Fibroblast of skin of scalp (primary cell): ENCODE measurements around the gene POLR1H.

Experiments used
- DNase-seq: peaks from one replicate; pipeline ENCODE4 v3.0.0-alpha.2; 2013

POLR1H gene

DNA sequence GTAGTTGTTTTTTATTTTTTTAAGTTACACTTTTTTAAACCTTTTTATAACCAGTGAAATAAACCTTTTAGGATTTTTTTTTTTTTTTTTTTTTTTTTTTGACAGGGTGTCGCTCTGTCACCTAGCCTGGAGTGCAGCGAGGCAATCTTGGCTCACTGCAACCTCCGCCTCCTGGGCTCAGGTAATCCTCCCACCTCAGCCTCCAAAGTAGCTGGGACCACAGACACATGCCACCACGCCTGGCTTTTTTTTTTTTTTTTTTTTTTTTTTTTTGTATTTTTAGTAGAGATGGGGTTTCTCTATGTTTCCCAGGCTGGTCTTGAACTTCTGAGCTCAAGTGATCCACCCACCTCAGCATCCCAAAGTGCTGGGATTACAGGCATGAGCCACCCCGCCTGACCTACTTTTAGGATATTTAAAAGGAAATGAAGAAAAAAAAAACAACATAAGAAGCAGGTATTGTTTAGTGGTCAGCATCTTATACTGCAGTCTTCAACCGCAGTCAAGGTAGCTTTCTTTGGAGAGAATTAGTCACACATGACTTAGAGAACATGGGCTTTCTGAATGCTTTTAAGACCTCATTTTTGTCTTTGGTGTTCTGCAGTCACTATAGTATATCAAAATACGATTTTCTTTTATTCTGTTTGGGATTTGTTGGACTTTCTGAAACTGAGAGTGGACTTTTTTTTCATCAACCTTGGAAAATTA, 1.6 kb downstream of the POLR1H start:
- no peak for DNase-seq

DNA sequence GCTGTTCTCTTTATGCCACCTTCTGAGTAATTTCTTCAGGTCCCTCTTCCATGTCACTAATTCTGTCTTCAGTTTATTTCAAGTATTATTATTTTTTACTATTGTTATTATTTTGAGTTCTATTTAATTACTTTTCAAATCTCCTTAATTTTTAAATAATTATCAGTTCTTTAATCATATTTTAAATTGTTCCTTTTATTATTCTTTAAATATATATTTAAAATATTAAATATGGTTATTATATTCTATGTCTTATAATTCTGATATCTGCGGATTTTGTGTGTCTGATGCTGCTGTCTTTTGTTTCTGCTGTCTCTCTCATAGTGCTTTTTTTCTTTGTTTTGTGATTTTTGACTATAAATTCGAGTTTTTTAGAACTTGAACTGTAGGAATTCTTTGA, 2.2 kb downstream of the POLR1H start:
- no peak for DNase-seq

DNA sequence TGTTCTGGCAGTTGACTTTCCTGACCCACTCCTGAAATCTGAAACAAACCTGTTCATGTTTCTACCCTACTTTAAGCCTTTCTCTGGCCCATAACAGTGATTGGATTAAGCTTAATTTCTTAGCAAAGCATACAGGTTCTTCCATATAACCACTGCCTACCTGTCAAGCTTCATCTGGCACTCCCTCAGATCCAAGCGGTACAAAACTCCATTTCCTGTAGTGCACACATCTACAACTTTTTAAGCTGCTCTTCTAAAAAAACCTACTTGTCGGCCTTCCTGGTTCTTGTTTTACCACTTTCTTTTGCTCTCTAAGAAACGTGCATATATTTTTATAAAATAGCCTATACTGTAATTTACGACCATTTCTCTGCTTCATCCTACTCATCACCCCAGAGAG, 5.0 kb downstream of the POLR1H start:
- DNase-seq, result no peak

DNA sequence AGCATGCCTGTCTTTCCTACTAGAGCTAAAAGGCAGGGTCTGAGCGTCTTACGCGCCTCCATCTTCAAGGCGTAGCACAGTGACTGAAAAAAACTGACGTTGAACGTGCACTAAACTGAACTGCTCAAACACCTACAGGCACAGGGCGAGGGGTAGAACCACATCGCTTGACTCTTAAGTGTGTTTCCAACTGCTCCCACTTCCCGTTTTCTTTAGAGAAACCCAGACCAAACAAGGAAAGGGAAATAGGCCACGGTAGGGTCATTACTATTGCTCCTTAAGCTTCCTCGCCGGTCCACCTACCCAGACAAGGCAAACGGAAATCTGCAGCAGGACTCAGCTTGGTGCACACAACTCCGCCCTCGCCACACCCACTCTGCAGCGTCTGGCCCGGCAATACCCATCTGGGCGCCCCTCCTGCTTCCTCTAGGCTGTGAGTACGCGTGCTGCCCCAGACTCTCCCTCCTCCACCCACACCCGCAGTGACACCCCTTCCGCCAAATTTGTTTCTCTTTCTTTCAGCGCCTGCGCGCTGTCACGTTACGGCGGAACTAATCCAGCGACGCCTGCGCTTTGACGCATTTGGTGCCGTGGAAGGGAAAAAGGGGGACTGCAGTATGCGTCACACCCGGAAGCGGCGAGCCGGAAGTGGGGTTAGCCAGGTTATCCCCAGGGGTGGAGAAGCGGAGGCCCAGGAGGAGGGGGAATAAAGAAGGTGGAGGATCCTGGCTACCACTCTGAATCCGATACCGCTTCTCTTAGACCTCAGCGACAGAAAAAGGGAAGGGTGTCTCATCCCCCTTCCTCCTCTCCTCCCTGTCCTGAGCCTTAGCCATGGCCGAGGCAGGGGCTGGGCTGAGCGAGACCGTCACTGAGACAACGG, 5.8 kb downstream of the POLR1H start, which contains the start of gene PPP1R11:
Gene PPP1R11, plus strand, starts transcription at position 622 of the 883 bp plus-strand sequence. Its CDS starts 213 bp downstream, at position 835.
- DNase-seq, result peak; percentile 99

DNA sequence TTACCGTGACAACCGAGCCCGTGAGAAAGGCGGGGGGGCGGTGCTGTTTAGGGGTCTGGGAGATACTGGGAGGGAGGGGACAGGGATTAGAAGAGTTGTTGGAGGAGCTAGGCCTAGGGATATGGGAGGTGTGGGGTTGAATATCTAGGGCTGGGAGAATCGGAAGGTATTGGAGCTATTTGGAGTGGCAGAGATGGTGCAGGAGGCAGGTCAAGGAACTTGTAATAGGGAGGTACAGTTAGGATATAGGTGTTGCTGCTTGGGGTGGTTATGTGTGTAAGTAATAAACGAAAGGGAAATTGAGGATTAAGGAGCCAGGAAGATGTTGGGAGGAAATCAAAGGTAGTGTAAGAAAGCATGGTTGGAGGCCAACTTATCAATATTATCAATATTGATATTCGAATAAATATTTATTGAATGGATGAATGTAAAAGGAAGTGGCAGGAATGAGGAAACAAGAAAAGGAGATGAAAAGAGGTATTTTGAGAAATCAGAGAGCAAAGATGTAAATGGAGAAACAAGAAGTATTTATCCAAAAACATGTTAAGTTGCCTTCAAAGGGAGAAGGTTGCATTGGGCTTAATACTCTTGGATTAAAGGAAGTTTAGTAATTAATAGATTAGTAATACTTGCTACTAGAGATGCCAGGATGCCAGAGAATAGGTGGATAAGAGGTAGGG, 6.5 kb downstream of the POLR1H start:
- no peak for DNase-seq

DNA sequence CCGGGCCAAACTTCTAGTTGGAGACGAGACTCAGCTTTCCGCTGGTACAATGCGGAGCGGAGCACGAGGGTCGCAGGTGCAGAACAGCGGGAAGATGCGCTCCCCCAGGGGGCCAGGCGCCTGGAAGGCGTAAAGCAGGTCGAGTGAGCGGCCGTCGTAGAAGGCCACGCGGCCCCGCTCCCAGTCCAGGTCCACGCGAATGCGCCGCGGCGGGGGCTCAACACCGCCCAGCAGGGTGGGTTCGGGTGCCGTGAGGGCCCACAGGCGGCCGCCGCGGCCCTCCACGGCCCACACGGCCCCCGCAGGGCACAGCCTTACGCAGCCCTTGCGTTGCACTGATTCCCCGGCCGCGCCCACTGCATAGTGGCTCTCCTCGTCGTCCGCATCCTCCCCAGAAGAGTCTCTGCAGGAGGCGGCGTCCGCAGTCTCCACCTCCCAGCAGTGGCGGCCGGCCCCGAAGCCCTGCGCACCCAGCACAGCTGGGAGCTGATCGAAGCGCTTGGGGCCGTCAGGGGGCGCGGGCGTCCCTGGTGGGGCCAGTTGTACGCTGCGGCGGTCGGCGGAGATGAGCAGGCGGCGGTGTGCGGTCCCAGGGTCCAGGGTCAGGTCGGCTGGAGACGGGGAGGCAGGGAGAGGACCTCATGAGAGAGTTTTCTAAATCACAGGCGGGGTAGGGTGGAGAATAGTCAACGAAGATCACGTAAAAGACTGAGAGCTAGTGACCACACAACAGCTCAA, 10.2 kb downstream of the POLR1H start:
- DNase-seq, result peak; percentile 35

DNA sequence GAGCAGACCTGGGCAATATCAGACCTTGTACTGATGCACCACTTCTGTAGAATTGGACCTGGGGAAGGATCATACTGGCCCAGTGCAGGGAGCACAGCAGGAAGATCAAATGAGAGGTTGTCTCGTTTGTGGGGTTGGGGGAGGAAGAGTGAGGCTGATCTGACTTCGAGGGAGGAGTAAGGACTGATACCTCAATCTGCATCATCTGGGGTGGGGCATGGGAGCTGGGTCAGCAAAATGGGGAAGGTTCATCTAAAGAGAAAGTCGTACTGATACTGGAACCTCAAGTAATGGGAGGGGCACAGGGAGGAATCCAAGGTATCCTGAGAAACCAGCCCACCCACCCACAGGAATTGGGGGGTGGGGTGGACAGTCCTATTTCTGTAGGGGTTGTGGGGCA, 10.8 kb downstream of the POLR1H start:
- no peak for DNase-seq

DNA sequence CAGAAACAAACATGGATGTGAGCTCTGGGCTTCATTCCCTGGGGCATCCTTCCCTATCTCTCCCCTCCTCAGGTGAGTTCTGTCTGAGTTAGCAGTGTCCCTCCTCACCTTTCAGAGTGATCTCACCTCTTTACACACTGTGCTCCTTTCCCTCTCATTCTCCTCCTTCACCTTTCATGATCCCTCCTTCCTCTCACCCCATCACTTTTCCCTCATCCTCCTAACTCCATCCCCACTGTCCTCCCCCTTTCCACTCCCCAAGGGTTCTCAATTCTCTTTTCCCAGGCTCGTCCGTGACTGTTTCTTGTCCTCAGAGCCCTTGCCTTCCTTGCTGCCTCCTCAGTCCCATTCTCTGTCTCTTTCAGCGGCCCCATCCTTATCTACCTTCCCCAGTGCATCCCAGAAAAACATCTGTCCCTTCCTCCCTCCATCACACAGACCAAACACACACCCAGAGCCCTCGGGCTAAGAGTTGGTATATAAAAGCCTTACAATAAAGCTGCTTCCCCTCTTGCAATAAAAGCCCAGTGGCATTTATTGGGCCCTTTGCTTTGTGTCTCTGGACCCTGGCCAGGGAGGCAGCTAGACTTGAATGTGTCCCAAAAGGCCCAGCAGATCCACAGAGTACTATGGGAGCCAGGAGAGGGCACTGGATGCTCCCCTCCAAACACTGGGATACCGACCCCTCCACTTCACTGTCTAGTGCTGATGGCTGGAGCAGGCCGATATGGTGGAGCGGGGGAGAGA, 12.6 kb downstream of the POLR1H start:
- DNase-seq, result no peak

DNA sequence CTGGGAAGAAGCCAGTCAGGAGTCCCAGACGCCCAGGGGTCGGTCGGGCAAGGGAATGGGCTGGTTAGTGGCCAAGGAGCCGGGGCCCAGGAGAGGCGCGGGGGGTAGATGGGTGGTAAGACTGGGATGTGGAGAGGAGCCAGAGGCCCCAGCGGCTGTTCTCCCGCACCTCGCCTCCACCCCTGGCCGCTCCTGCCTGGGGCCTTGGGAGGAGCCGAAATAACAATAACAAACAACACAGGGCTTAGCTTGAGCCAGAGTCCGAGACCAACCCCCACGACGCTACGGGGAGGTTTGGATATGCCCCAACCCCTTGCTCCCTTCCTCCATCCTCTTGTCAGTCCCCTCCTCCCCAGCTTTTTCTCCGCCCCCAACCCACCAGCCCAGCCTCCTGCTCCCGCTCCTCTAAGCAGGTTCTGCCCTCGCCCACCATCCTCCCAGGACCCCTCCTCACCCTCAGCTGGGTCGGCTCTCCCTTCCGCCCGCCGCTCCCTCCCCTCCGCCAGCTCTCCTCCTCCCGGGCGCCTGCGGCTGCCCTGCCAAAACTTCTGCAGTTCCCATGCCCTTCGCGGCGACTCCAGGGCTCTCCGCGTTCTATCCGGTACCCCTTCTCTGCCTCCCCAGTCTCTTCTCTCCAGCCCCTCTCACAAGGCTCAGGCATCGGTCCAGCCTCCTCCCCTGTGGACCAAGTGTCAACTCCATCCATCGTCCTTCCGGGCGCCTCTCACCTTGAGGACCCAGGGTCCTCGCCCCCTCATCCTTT, 13.4 kb downstream of the POLR1H start:
- DNase-seq, result no peak

DNA sequence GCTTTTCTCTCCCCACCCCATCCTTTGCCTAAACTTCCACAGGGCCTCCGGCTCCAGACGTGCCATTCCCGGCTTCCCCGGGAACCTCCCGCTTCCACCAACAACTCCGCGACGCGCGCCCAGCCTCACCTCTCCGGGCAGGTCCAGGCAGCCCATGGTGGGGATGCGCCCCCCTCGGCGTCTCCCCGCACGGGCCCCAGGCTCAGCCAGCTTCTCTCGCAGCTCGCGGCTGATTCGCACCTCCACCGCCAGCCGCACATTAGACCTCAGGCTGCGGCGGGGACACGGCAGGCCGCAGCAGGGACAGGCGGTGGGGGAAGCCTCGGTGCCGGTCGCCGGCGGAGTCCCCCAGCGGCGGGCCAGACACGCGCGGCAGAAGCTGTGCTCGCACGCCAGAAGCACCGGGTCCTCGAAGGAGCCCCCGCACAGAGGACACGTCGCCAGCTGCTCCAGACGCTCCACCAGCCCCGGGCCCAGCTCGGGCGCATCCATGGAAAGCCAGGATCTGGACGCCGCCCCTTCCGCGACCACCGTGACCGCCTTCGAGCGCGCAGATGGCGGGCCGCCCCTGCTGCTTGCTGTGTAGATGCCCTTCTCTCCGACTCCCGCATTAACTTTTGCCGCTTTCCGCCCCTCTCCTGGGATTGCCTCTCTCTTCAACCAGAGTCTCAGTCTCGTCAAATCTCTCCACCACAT, 14.2 kb downstream of the POLR1H start, which contains the start of gene RNF39:
Gene RNF39, minus strand, starts transcription at position 676 of the 696 bp plus-strand sequence. Its CDS starts 184 bp downstream, at position 492.
- no peak for DNase-seq

DNA sequence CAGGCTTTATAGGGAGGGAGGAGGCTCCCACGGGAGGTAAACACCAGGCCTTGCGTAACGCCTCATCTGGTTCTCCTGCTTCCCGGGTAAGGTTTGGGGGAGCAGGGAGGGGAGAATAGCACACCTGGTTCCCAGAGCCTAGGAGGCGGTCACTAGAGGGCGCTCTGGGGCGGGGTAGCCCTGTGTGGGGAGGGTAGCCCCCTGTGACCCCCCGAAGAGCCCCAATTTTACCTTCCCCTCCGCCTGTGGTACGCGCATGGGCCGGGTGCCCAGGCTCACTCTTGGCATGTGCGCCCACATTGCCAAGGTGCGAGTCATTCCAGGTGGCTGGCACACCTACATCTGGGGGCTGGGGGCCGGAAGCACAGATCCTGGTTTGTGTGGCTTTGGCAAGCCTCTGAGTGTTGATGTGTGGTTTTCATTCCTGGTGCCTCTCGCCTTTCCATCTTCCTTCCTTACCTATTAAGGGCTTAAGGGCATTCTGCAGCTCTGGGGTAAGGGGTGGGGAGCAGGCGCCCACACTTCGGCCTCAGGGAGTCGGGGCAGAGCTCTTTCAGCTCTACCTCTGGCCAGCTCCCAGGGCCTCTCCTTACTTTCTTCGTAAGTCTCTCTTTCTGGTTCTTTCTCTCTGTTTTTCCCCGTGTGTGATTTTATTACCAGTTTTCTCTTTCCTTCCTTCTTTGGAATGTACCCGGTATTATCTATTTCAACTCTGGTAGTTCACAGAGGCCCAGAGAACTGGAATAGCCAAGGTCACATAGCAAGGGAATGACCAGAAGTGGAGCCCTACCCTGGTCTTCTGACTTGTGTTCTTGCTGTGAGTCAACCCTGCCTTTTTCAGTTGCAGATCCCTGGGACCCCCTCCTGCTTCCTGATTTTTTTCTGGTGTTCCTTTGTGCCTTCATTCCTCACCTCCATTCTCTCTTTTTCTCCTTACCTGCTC, 15.0 kb downstream of the POLR1H start:
- no peak for DNase-seq

DNA sequence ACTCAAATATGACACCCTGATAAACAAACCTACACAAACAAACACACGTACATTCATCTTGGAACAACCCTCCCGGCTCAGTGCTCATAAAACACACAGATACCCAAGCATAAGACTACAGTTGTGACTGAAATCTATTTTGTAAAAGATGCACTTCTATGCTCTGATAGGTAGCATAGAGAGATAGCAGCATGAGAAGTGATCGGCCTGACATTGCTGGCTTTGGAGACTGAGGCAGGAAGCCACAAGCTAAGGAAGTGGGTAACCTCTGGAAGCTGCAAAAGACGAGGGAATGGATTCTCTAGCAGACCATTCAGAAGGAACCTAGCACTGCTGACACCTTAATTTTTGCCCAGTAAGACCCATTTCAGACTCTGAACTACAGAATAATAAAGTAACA, 16.2 kb downstream of the POLR1H start:
- no peak for DNase-seq

DNA sequence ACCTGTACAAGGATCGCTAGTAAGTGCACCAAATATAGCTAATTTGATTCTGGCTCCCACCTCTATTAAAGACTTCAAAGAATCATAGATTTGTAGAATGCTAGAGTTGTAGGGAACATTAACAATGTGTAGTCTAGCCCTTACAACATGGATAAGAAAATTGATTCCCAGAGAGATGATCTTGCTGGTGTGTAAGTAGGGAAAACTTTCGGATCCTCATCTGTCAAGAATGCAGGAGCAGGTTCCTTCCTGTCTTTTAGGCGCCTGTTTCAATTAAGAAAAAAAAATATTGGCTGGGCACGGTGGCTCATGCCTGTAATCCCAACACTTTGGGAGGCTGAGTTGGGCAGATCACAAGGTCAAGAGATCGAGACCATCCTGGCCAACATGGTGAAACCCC, 26.8 kb downstream of the POLR1H start:
- DNase-seq, result no peak

DNA sequence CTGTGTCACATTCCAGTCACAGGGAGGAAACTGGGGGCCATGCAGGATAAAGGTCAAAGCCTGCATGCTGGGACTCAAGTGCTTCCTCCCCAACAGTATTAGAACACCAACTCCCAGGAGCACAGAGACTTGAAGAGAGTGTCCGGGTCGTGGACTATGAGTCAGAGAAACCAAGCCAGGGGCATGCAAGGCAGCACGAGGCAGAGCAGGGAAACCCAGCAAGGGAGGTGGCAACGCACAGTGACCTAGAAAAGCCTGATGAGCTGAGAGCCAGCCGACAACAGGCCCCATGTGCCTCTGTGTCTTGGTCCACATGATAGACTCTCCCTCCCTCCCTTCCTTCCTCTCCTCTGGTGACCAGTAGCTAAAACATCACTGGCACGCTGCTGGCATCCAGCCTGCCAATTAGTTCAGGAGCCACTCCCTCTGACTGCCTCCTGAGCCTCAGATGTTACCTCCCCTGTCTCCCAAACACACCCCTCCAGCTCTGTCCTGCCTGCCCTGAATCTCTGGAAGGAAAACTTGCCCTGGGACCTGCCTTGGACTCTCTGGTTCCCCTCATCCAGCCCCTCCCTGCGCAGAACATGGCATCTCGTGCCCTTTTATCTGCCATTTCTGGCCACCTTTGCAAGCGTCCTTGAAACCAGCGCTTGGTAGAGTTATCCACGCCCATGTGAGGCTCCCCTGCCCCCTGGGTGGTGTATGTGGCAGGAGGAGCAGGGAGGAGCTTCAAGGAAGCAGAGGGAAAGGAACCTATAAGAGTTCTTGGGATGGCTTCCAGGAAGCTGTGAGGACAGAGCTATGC, 30.7 kb downstream of the POLR1H start:
- peak; percentile 78 for DNase-seq

DNA sequence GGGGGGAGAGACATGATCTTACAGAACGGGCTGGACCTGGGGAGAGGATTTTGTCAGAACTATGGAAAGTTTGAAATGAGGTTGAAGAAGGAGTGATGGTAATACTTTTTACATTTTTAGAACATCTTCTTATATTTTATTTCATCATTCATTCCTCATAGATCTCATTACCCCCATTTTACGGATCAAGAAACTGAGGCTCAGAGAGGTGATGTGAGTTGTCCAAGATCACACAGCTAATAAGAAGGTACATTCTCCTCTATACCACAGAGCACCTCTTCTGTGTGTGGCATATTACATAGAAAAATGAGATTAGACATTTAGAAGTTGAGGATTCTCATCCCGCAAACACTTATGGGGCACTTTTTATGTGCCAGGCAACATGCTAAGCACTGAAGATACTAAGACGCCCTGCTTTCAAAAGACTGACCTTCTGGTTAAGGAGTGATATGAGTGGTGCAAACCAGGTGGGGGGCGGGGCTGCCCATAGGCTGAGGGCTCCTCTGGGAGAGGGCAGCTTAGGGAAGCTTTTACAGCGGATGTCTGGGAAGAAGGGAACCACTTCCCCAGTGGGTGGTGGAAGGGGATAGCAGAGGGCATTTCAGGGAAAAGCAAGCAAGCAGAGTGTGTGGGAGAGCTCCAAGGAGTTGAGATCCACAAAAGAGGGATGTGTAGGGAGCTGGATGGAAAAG, 31.9 kb downstream of the POLR1H start:
- no peak for DNase-seq

DNA sequence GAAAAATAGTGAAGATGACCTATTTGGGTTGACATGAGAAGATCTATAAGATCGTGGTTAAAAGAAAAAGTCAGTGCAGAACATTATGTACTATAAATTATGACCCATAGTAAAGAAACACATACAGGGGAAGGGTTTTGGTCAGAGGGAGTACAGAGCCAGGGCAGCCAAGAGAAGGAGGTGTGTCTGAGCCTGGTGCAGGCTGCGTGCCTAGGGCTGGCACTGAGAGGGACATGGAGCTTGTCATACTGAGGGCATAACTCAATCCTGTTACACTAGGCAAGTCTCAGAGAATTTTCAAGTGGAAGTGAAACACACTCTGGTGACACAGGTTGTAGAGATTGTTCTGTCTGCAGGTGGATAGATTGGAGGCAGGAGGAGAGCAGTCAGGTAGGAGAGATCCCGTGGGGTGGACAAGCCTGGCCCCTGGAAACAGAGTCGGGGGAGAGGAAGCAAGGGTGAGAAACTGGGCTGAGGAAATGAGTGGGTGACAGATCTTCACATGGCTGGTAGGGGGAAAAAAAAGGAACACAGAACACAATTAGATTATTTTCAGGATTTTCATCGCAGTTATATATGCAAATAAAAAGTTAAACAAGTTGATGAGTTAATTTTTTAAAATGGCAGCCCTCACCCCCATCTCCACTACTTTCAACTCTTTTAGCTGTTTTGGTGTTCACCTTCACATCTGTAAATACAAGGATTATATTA, 33.0 kb downstream of the POLR1H start:
- no peak for DNase-seq

DNA sequence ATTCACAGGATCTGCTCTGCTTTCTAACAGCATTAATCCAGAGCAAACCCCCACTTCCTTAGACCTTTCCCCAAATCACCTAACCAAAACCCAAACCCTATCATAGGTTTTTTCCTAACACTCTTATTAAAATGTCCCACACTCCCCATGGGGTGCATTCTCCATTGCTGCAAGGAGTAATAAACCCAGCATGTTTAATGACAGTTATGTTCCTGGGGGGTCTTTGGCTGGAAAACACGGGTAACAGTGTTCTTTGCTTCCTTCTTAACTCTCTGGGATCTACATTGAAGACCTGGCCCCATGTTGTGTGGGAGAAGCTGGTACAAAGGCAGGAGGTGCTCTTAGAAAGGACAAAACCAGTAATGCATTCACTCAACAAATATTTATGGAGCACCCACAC, 35.8 kb downstream of the POLR1H start:
- DNase-seq, result no peak
